ENCODE results near the gene ROR1.
A peak's percentile ranks its signal among the peaks of the same experiment; 100 is the strongest.

The ROR1 gene

GRCh38 chr1:63982201-63982600 is 208.4 kb downstream of the ROR1 start:
- DNase-seq, result no peak

GRCh38 chr1:63983391-63984256 is 209.8 kb downstream of the ROR1 start:
- no peak for DNase-seq

GRCh38 chr1:63984257-63984929 is 210.6 kb downstream of the ROR1 start:
- DNase-seq, result no peak

GRCh38 chr1:63984930-63985290 is 211.1 kb downstream of the ROR1 start:
- DNase-seq, result no peak

- no peak for DNase-seq
Observed at GRCh38 chr1:63987014-63987627, 213.3 kb downstream of the ROR1 start.

GRCh38 chr1:63987628-63988024 is 213.8 kb downstream of the ROR1 start:
- no peak for DNase-seq

GRCh38 chr1:63988941-63989340 is 215.1 kb downstream of the ROR1 start:
- no peak for DNase-seq

- no peak for DNase-seq
Observed at GRCh38 chr1:63991685-63992084, 217.9 kb downstream of the ROR1 start.

- DNase-seq, result no peak
Observed at GRCh38 chr1:64000021-64000420, 226.2 kb downstream of the ROR1 start.

- no peak for DNase-seq
Observed at GRCh38 chr1:64001038-64001437, 227.2 kb downstream of the ROR1 start.

GRCh38 chr1:64004451-64005025 is 230.7 kb downstream of the ROR1 start:
- DNase-seq, result no peak

- no peak for DNase-seq
Observed at GRCh38 chr1:64005801-64006200, 232.0 kb downstream of the ROR1 start.

- no peak for DNase-seq
Observed at GRCh38 chr1:64006276-64007051, 232.6 kb downstream of the ROR1 start.

- no peak for DNase-seq
Observed at GRCh38 chr1:64010316-64010715, 236.5 kb downstream of the ROR1 start.

GRCh38 chr1:64013395-64013794 is 239.6 kb downstream of the ROR1 start:
- DNase-seq, result no peak

GRCh38 chr1:64019818-64020217 is 246.0 kb downstream of the ROR1 start:
- peak; percentile 13 to 46 for DNase-seq

GRCh38 chr1:64021066-64021465 is 247.2 kb downstream of the ROR1 start:
- no peak for DNase-seq

- DNase-seq, result no peak
Observed at GRCh38 chr1:64025051-64025450, 251.2 kb downstream of the ROR1 start.

- DNase-seq, result no peak
Observed at GRCh38 chr1:64029037-64029436, 255.2 kb downstream of the ROR1 start.

- DNase-seq, result no peak
Observed at GRCh38 chr1:64030411-64030810, 256.6 kb downstream of the ROR1 start.

GRCh38 chr1:64031236-64031635 is 257.4 kb downstream of the ROR1 start:
- DNase-seq, result no peak

GRCh38 chr1:64033667-64034220 is 259.9 kb downstream of the ROR1 start:
- no peak for DNase-seq
